GM12873 (cell line): ENCODE results near the gene FAM171A1.

Source experiments
- TF ChIP-seq, protein P1 (sequence below): IDR thresholded peaks from 2 replicates; pipeline ENCODE4 v1.5.1; 2012; ENCODE audit warnings: low read depth, mild to moderate bottlenecking, moderate library complexity, low read length, control low read depth; ENCODE audit not compliant: insufficient read depth; ENCODE audit errors: missing control alignments

Gene FAM171A1

DNA sequence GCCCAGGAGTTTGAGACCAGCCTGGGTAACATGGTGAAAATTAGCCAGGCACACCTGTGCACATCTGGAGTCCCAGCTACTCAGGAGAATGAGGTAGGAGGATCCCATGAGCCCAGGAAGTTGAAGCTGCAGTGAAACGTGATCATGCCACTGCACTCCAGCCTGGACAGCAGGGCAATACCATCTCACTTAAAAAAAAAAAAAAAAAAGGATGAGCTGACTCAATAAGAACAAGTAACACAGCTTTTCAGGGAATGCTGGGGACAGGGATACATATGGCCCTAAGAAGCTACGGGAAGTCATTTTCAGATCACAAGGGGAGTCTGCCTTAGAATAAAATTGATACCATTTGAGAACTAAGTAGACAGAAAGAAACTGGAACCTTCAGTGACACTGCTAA lies 41.7 kb downstream of the FAM171A1 start:
- TF ChIP-seq, protein P1, sequence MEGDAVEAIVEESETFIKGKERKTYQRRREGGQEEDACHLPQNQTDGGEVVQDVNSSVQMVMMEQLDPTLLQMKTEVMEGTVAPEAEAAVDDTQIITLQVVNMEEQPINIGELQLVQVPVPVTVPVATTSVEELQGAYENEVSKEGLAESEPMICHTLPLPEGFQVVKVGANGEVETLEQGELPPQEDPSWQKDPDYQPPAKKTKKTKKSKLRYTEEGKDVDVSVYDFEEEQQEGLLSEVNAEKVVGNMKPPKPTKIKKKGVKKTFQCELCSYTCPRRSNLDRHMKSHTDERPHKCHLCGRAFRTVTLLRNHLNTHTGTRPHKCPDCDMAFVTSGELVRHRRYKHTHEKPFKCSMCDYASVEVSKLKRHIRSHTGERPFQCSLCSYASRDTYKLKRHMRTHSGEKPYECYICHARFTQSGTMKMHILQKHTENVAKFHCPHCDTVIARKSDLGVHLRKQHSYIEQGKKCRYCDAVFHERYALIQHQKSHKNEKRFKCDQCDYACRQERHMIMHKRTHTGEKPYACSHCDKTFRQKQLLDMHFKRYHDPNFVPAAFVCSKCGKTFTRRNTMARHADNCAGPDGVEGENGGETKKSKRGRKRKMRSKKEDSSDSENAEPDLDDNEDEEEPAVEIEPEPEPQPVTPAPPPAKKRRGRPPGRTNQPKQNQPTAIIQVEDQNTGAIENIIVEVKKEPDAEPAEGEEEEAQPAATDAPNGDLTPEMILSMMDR = no peak

DNA sequence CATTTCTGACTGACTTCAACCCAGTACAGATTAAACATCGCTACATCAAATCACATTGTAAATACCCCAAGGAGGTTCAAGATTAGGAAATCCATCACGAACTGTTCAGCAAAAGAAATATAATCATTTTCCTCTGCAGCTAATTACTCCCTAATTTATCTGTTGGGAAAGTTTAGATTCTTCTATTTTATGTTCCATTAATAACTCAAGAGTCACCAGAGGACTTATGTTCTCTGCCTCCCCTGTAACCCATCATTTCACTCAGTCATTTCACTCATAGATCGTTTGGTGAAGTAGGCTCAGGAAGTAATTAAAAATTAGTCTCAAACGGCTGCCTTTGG lies 45.2 kb downstream of the FAM171A1 start:
- TF ChIP-seq, protein P1 = no peak

DNA sequence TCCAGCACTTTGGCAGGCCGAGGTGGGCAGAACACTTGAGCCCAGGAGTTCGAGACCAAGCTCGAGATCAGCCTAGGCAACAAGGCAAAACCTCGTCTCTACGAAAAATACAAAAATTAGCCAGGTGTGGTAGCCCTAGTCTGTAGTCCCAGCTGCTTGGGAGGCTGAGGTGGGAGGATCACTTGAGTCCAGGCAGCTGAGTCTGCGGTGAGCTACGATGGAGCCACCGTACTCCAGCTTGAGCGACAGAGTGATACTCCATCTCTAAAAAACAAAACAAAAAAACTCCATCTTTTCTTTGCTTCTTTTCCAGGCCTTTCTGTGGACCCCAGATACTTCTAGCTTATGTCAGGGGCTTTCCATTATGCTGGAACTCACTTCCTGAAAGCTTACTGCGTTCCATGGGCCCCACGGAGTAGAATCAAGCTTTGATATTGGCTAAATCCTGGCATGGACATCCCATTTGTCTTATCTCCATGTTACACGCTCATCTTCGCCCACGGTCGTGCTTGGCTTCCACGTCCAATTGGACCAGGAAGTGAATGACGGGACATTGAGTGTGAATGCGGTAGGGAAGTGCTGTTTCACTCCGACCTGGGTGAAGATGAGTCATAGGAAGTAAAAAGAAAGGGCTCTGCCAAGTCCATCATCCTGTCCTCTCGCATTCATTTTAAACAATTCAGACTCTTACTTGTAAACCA lies 45.7 kb downstream of the FAM171A1 start:
- TF ChIP-seq, protein P1 = no peak

DNA sequence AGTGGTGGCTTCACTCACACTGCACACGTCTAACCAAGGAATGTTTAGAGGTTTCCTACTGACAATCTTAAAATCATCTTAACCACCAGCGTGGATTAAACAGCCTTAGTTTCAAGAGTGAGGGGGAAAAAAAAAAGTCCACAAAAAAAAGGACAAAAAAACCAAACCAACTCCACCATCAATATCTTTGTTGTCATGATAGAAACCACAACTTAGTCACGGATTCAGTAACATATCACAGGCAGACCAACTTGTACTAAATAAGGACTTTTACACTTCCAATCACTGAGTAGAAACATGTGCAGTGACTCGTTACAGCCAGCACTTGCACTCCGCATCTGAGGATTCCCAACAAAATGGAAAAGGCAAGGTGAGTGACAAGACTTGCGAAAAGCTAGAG lies 46.5 kb downstream of the FAM171A1 start:
- TF ChIP-seq, protein P1 = no peak

DNA sequence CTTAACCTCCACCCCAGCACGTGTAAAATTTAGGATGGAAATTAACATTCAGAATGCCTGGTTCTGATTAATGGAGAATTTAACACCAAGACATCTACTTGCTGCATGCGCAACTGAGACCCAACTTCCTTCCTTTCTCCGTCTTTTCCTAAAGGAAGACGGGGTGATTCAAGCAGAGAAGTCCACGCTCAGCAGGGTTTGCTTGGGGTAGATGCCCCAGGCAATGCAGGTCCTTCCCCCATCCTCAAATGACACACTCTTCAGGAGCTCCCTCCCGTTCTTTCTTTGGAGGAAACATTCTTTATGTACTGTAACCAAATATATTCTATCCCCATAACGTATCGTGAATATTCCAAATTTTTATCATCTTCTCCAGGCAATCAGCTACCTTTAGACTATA lies 47.0 kb downstream of the FAM171A1 start:
- TF ChIP-seq, protein P1 = no peak

DNA sequence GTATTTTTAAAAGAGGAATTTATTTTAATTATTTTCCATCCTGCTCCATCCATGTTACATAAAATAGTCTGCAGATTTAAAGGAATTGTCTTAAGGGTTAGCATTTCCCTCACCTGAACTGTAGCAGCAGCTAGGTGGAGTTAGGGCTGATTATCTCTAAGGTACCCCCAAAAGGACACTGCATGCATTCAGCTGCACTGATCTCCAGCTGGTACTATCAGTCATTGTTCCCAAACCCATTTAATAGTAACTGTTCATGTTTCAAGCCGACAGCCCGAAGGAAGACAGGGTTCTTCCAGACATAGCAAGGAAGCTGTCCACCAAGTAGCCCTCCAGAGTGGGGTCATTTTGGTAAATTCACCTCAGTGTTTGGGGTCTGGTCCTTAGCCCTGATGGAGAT lies 48.7 kb downstream of the FAM171A1 start:
- TF ChIP-seq, protein P1 = no peak

DNA sequence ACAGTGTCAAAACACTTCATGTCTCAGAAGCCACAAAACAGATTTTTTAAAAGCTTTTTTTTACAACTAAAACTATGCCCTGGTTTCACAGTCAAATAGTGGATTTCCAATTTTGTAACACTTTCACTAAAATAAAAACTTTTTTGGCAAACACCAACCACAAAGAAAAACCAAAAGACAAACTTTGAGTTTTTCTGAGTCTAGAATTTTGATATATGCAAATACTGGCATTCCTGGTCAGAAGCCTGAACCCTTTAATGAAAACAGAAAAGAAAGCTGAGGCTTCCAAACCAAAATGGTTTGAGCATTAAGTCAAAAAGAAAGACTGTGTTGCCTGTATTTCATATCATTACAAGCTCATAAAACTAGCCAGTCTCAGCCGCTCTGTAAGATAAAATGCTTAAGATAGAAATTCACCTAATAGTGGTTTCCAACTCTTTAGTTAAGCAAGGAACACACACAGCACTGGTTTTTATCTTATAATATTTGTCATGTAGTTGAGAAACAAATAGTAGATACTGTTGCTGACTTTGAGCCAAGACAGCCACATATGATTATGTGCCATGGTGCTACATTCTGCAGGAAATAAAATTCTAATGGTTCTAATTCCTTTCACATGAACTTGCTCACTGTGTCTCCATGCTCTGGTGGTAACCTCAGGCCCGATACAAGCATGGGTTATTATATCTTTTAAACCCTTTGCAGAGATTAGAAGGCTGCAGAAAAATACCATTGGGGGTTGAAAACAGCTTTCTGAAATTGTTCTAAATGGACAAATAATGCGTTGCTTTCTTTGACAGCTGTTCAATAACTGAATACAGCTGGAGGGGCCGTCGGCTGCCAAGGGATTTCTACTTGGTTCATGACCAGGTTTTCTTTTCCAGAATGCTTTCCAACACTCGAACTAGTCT lies 49.4 kb downstream of the FAM171A1 start:
- TF ChIP-seq, protein P1 = no peak
